ENCODE data around the gene ZNF23. TPM values are rescaled to one million over a fixed set of nuclear protein-coding genes. Genes with fewer than 3 reads are reported as not detected.

ZNF23 gene
- total RNA-seq, 1 experiment from 2014 or later: 8.9 TPM

DNA sequence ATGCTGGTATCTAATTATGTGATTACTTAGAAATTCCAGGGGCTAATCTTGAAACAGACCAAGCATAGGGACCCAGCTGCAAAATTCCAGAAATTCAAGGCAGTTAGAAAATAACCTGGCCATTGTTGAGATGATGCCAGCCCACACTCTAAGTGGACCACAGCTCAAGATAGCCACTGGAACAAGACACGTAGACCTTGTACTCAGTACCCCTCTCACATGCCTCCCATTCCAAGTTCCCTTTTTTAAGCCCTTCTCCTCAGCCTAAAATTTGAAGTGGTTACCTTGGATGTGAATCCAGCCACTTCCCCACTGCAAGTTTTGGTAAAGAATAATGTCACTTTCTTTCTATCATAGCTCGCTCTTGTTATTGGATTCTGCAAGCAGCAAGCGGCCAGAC lies 31.2 kb upstream of the ZNF23 start:
- H3K36me3 ChIP-seq (ENCODE audit: insufficient read depth, low read length): no peaks in the 10 kb centered on the region
- no peak overlapping the region for H3K4me2 ChIP-seq (ENCODE audit: low read depth, low read length, poor library complexity, severe bottlenecking)
- H3K79me2 ChIP-seq (ENCODE audit: low read length): no peaks in the 10 kb centered on the region
- H4K20me1 ChIP-seq (ENCODE audit: insufficient read depth, low read depth, low read length): no peaks in the 10 kb centered on the region
- DNase-seq: no peak
- H3K9me2 ChIP-seq (replicated peaks; ENCODE audit: insufficient read depth, low read length): no peaks in the 10 kb centered on the region
- H3K27me3 ChIP-seq (ENCODE audit: low read length): no peaks in the 10 kb centered on the region
- H3K4me3 ChIP-seq (ENCODE audit: low read length): no peak overlapping the region
- no peak overlapping the region for H3K27ac ChIP-seq (ENCODE audit: low read length)
- no peaks in the 10 kb centered on the region for H3K4me1 ChIP-seq (ENCODE audit: low read length)
- H3K9me3 ChIP-seq (ENCODE audit: low read length): no peaks in the 10 kb centered on the region
- no peak overlapping the region for H2AFZ ChIP-seq (ENCODE audit: low read length)
- no peak overlapping the region for H3K9ac ChIP-seq (ENCODE audit: low read length)

DNA sequence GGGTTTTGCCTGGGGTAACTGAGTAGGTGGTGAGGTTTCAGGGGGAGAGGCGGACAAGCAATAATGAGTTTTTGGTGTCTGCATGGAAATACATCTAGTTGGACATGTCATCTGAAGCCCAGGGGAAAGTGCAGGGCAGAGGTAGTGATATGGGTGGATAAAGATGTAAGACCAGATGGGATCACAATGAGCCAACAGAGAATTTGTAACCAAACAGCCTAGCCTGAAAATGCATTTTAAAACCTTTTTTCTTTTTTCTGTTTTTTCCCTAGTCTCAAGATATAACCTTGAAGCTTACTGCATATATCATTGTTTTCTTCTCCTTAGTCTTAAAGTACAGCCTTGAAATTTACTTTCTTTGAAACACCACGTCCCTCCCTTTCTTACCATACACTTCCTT lies 30.7 kb upstream of the ZNF23 start:
- Histone ChIP-seq H3K79me2 (ENCODE audit: low read length) (no peaks in the 10 kb centered on the region), H2AFZ (ENCODE audit: low read length) (no peak overlapping the region), H3K9me2 (replicated peaks; ENCODE audit: insufficient read depth, low read length) (no peaks in the 10 kb centered on the region), H3K9ac (ENCODE audit: low read length) (no peak overlapping the region), H3K36me3 (ENCODE audit: insufficient read depth, low read length) (no peaks in the 10 kb centered on the region), H3K4me3 (ENCODE audit: low read length) (no peak overlapping the region), H3K4me2 (ENCODE audit: low read depth, low read length, poor library complexity, severe bottlenecking) (no peak overlapping the region), H4K20me1 (ENCODE audit: insufficient read depth, low read depth, low read length) (no peaks in the 10 kb centered on the region), H3K27ac (ENCODE audit: low read length) (no peak overlapping the region), H3K4me1 (ENCODE audit: low read length) (no peaks in the 10 kb centered on the region), H3K27me3 (ENCODE audit: low read length) (no peaks in the 10 kb centered on the region), H3K9me3 (ENCODE audit: low read length) (no peaks in the 10 kb centered on the region)
- no peak for DNase-seq

DNA sequence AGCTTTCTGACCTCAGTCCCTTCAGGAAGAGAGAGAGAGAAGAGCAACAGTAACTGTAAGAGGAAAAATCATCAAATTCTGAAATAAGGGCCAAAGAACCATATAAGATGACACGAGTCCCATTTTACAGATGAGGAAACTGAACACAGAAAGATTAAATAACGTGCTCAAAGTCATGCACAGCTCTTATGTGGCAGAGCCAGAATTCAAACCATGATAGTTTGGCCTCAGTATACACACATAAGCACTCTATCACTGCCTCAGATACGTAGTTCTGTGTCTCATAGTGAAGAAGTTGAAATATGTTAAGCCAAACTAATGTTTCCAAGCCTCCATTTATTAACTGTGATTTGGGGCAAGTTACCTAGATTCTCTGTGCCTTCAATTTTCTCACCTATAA lies 29.0 kb upstream of the ZNF23 start:
- H3K4me1 ChIP-seq (ENCODE audit: low read length): no peaks in the 10 kb centered on the region
- no peak overlapping the region for H3K9ac ChIP-seq (ENCODE audit: low read length)
- no peak overlapping the region for H3K4me3 ChIP-seq (ENCODE audit: low read length)
- H3K36me3 ChIP-seq (ENCODE audit: insufficient read depth, low read length): no peaks in the 10 kb centered on the region
- no peak for DNase-seq
- no peaks in the 10 kb centered on the region for H3K27me3 ChIP-seq (ENCODE audit: low read length)
- H2AFZ ChIP-seq (ENCODE audit: low read length): no peak overlapping the region
- H3K27ac ChIP-seq (ENCODE audit: low read length): no peak overlapping the region
- no peaks in the 10 kb centered on the region for H4K20me1 ChIP-seq (ENCODE audit: insufficient read depth, low read depth, low read length)
- no peaks in the 10 kb centered on the region for H3K79me2 ChIP-seq (ENCODE audit: low read length)
- H3K9me2 ChIP-seq (replicated peaks; ENCODE audit: insufficient read depth, low read length): no peaks in the 10 kb centered on the region
- no peaks in the 10 kb centered on the region for H3K9me3 ChIP-seq (ENCODE audit: low read length)
- no peak overlapping the region for H3K4me2 ChIP-seq (ENCODE audit: low read depth, low read length, poor library complexity, severe bottlenecking)

- no peaks in the 10 kb centered on the region for H4K20me1 ChIP-seq (ENCODE audit: insufficient read depth, low read depth, low read length)
- H3K27ac ChIP-seq (ENCODE audit: low read length): no peak overlapping the region
- no peaks in the 10 kb centered on the region for H3K27me3 ChIP-seq (ENCODE audit: low read length)
- H3K4me2 ChIP-seq (ENCODE audit: low read depth, low read length, poor library complexity, severe bottlenecking): no peak overlapping the region
- H3K79me2 ChIP-seq (ENCODE audit: low read length): no peaks in the 10 kb centered on the region
- no peaks in the 10 kb centered on the region for H3K9me3 ChIP-seq (ENCODE audit: low read length)
- no peak overlapping the region for H2AFZ ChIP-seq (ENCODE audit: low read length)
- no peak overlapping the region for H3K4me3 ChIP-seq (ENCODE audit: low read length)
- no peaks in the 10 kb centered on the region for H3K4me1 ChIP-seq (ENCODE audit: low read length)
- no peaks in the 10 kb centered on the region for H3K9me2 ChIP-seq (replicated peaks; ENCODE audit: insufficient read depth, low read length)
- no peaks in the 10 kb centered on the region for H3K36me3 ChIP-seq (ENCODE audit: insufficient read depth, low read length)
- no peak overlapping the region for H3K9ac ChIP-seq (ENCODE audit: low read length)
- no peak for DNase-seq
Observed at GRCh38 chr16:71490361-71490760, 28.3 kb upstream of the ZNF23 start.

GRCh38 chr16:71489122-71489521 lies 27.1 kb upstream of the ZNF23 start, which contains the start of gene ZNF19:
Gene ZNF19 (minus strand): TSS chr16:71489324. CDS start chr16:71482114, 7,210 bp downstream.
- Histone ChIP-seq H3K79me2 (ENCODE audit: low read length) (no peaks in the 10 kb centered on the region), H3K27ac (ENCODE audit: low read length) (no peak within 1 kb of the TSS)

GRCh38 chr16:71484006-71484893 lies 22.2 kb upstream of the ZNF23 start:
- H3K9ac ChIP-seq (ENCODE audit: low read length): peak overlapping the region; percentile 85
- H4K20me1 ChIP-seq (ENCODE audit: insufficient read depth, low read depth, low read length): no peaks in the 10 kb centered on the region
- H3K4me1 ChIP-seq (ENCODE audit: low read length): peaks cover 23% of the 10 kb centered on the region
- H3K79me2 ChIP-seq (ENCODE audit: low read length): no peaks in the 10 kb centered on the region; the same call in 1 of the 2 replicates
- H3K4me2 ChIP-seq (ENCODE audit: low read depth, low read length, poor library complexity, severe bottlenecking): peak overlapping the region; percentile 81
- H3K27ac ChIP-seq (ENCODE audit: low read length): peak overlapping the region; percentile 85
- no peaks in the 10 kb centered on the region for H3K9me3 ChIP-seq (ENCODE audit: low read length)
- H3K36me3 ChIP-seq (ENCODE audit: insufficient read depth, low read length): no peaks in the 10 kb centered on the region
- DNase-seq: peak; percentile 95
- H3K27me3 ChIP-seq (ENCODE audit: low read length): no peaks in the 10 kb centered on the region
- no peaks in the 10 kb centered on the region for H3K9me2 ChIP-seq (replicated peaks; ENCODE audit: insufficient read depth, low read length)
- H2AFZ ChIP-seq (ENCODE audit: low read length): peak overlapping the region; percentile 91
- H3K4me3 ChIP-seq (ENCODE audit: low read length): peak overlapping the region; percentile 89

More at GRCh38 chr16:71489122-71489521, 27.1 kb upstream of the ZNF23 start, which contains the start of gene ZNF19:
- Histone ChIP-seq H3K27me3 (ENCODE audit: low read length) (no peaks in the 10 kb centered on the region), H3K4me3 (ENCODE audit: low read length) (no peak within 1 kb of the TSS), H3K4me2 (ENCODE audit: low read depth, low read length, poor library complexity, severe bottlenecking) (no peak within 1 kb of the TSS), H3K9me2 (replicated peaks; ENCODE audit: insufficient read depth, low read length) (no peaks in the 10 kb centered on the region), H3K36me3 (ENCODE audit: insufficient read depth, low read length) (no peaks in the 10 kb centered on the region), H3K4me1 (ENCODE audit: low read length) (peaks cover 4% of the 10 kb centered on the region), H3K9ac (ENCODE audit: low read length) (no peak within 1 kb of the TSS), H4K20me1 (ENCODE audit: insufficient read depth, low read depth, low read length) (no peaks in the 10 kb centered on the region), H2AFZ (ENCODE audit: low read length) (no peak within 1 kb of the TSS), H3K9me3 (ENCODE audit: low read length) (no peaks in the 10 kb centered on the region)
- DNase-seq: no peak

- Histone ChIP-seq H3K27ac (ENCODE audit: low read length) (no peak overlapping the region), H4K20me1 (ENCODE audit: insufficient read depth, low read depth, low read length) (no peaks in the 10 kb centered on the region), H3K4me2 (ENCODE audit: low read depth, low read length, poor library complexity, severe bottlenecking) (no peak overlapping the region), H2AFZ (ENCODE audit: low read length) (no peak overlapping the region), H3K9me2 (replicated peaks; ENCODE audit: insufficient read depth, low read length) (no peaks in the 10 kb centered on the region), H3K27me3 (ENCODE audit: low read length) (no peaks in the 10 kb centered on the region), H3K4me3 (ENCODE audit: low read length) (no peak overlapping the region), H3K4me1 (ENCODE audit: low read length) (peaks cover 23% of the 10 kb centered on the region), H3K79me2 (ENCODE audit: low read length) (no peaks in the 10 kb centered on the region; the same call in 1 of the 2 replicates), H3K36me3 (ENCODE audit: insufficient read depth, low read length) (no peaks in the 10 kb centered on the region), H3K9ac (ENCODE audit: low read length) (no peak overlapping the region), H3K9me3 (ENCODE audit: low read length) (no peaks in the 10 kb centered on the region)
- no peak for DNase-seq
Observed at GRCh38 chr16:71482569-71482968, 20.5 kb upstream of the ZNF23 start.

- no peak overlapping the region for H2AFZ ChIP-seq (ENCODE audit: low read length)
- H3K9ac ChIP-seq (ENCODE audit: low read length): no peak overlapping the region
- no peaks in the 10 kb centered on the region for H3K9me2 ChIP-seq (replicated peaks; ENCODE audit: insufficient read depth, low read length)
- H3K79me2 ChIP-seq (ENCODE audit: low read length): no peaks in the 10 kb centered on the region; the same call in 1 of the 2 replicates
- H3K9me3 ChIP-seq (ENCODE audit: low read length): no peaks in the 10 kb centered on the region
- H3K36me3 ChIP-seq (ENCODE audit: insufficient read depth, low read length): no peaks in the 10 kb centered on the region
- DNase-seq: no peak
- H3K4me1 ChIP-seq (ENCODE audit: low read length): peaks cover 23% of the 10 kb centered on the region
- H3K27me3 ChIP-seq (ENCODE audit: low read length): no peaks in the 10 kb centered on the region
- no peak overlapping the region for H3K4me3 ChIP-seq (ENCODE audit: low read length)
- no peak overlapping the region for H3K4me2 ChIP-seq (ENCODE audit: low read depth, low read length, poor library complexity, severe bottlenecking)
- no peak overlapping the region for H3K27ac ChIP-seq (ENCODE audit: low read length)
- H4K20me1 ChIP-seq (ENCODE audit: insufficient read depth, low read depth, low read length): no peaks in the 10 kb centered on the region
Observed at GRCh38 chr16:71480956-71481355, 18.9 kb upstream of the ZNF23 start.
